Loucy (cell line): ENCODE measurements around the gene AIF1L.

Experiments
- H2AFZ ChIP-seq: fragments of 200-600 bp; sonication (generic); 2 replicates; pipeline ENCODE4 v1.6.0; 2016; ENCODE audit warnings: antibody characterized with exemption, mild to moderate bottlenecking, low read length, moderate library complexity
- H3F3A ChIP-seq: fragments of 200-600 bp; 2 replicates; pipeline ENCODE4 v1.6.0; 2016; ENCODE audit warnings: antibody characterized with exemption, low read depth, mild to moderate bottlenecking
- H3K27me3 ChIP-seq: fragments of 200-600 bp; sonication (generic); 2 replicates; pipeline ENCODE4 v1.6.1; 2014; ENCODE audit warnings: low read length, mild to moderate bottlenecking; ENCODE audit not compliant: insufficient read depth, poor library complexity, severe bottlenecking
- H3K36me3 ChIP-seq: fragments of 200-600 bp; sonication (generic); 2 replicates; pipeline ENCODE4 v1.6.1; 2016; ENCODE audit warnings: low read length; ENCODE audit not compliant: insufficient read depth
- H3K4me1 ChIP-seq: fragments of 200-600 bp; sonication (generic); 2 replicates; pipeline ENCODE4 v1.5.1; 2014; ENCODE audit warnings: low read length, mild to moderate bottlenecking; ENCODE audit not compliant: insufficient read depth, poor library complexity, severe bottlenecking
- H3K4me2 ChIP-seq: fragments of 200-600 bp; sonication (generic); 2 replicates; pipeline ENCODE4 v1.6.0; 2014; ENCODE audit warnings: antibody characterized with exemption, low read length, low read depth, mild to moderate bottlenecking; ENCODE audit not compliant: poor library complexity, severe bottlenecking
- H3K4me3 ChIP-seq: fragments of 200-600 bp; sonication (generic); 2 replicates; pipeline ENCODE4 v1.5.1; 2014; ENCODE audit warnings: low read length, mild to moderate bottlenecking, mixed read lengths; ENCODE audit not compliant: poor library complexity, severe bottlenecking
- H3K79me2 ChIP-seq: fragments of 200-600 bp; sonication (generic); 2 replicates; pipeline ENCODE4 v1.6.1; 2014; ENCODE audit warnings: low read length; ENCODE audit not compliant: insufficient read depth
- H3K9ac ChIP-seq: fragments of 200-600 bp; sonication (generic); 2 replicates; pipeline ENCODE4 v1.6.0; 2014; ENCODE audit warnings: mild to moderate bottlenecking, low read depth, low read length, moderate library complexity; ENCODE audit not compliant: poor library complexity, severe bottlenecking
- H3K9me2 ChIP-seq: fragments of 200-600 bp; sonication (generic); replicated peaks from 2 replicates; pipeline ENCODE4 v1.6.1; 2016; ENCODE audit warnings: low read depth, low read length, mixed read lengths
- H3K9me3 ChIP-seq: fragments of 200-600 bp; sonication (generic); 2 replicates; pipeline ENCODE4 v1.6.1; 2014; ENCODE audit warnings: mild to moderate bottlenecking, antibody characterized with exemption, low read length, low read depth; ENCODE audit not compliant: insufficient read depth
- H4K20me1 ChIP-seq: fragments of 200-600 bp; sonication (generic); 2 replicates; pipeline ENCODE4 v1.6.0; 2014; ENCODE audit warnings: antibody characterized with exemption, low read length, mild to moderate bottlenecking; ENCODE audit not compliant: insufficient read depth, poor library complexity, severe bottlenecking
- CTCF ChIP-seq: fragments of 200-600 bp; sonication (generic); conservative IDR thresholded peaks from 2 replicates; pipeline ENCODE4 v1.5.1; 2014; ENCODE audit warnings: mild to moderate bottlenecking, antibody characterized with exemption, low read length
- EZH2phosphoT487 ChIP-seq: fragments of 200-600 bp; IDR thresholded peaks from 2 replicates; pipeline ENCODE4 v1.6.1; 2018; ENCODE audit warnings: antibody characterized with exemption, mild to moderate bottlenecking, moderate library complexity, borderline replicate concordance

AIF1L gene

GRCh38 chr9:131144201-131144600, 47.9 kb downstream of the AIF1L start:
- Histone ChIP-seq H3K27me3 (no peaks in the 10 kb centered on the region), H3K36me3 (peaks cover 74% of the 10 kb centered on the region; the same call in 1 of the 2 replicates), H3K9ac (no peak overlapping the region), H3F3A (no peaks in the 10 kb centered on the region), H4K20me1 (no peaks in the 10 kb centered on the region), H3K79me2 (no peaks in the 10 kb centered on the region), H2AFZ (no peak overlapping the region), H3K9me3 (no peaks in the 10 kb centered on the region), H3K4me2 (no peak overlapping the region), H3K4me3 (no peak overlapping the region), H3K9me2 (no peaks in the 10 kb centered on the region), H3K4me1 (no peaks in the 10 kb centered on the region)
- no peak for TF ChIP-seq EZH2phosphoT487
- TF ChIP-seq CTCF: no peak

GRCh38 chr9:131145245-131145644, 48.9 kb downstream of the AIF1L start:
- TF ChIP-seq EZH2phosphoT487 (no peak), CTCF (no peak)
- H3K4me2 ChIP-seq: no peak overlapping the region
- H3K9ac ChIP-seq: no peak overlapping the region
- H2AFZ ChIP-seq: no peak overlapping the region
- no peaks in the 10 kb centered on the region for H4K20me1 ChIP-seq
- H3K9me2 ChIP-seq: no peaks in the 10 kb centered on the region
- peaks cover 69% of the 10 kb centered on the region; the same call in 1 of the 2 replicates for H3K36me3 ChIP-seq
- no peaks in the 10 kb centered on the region for H3F3A ChIP-seq
- no peaks in the 10 kb centered on the region for H3K79me2 ChIP-seq
- H3K4me1 ChIP-seq: no peaks in the 10 kb centered on the region
- no peaks in the 10 kb centered on the region for H3K27me3 ChIP-seq
- no peak overlapping the region for H3K4me3 ChIP-seq
- no peaks in the 10 kb centered on the region for H3K9me3 ChIP-seq

GRCh38 chr9:131146186-131146585, 49.9 kb downstream of the AIF1L start:
- Histone ChIP-seq H3K79me2 (no peaks in the 10 kb centered on the region), H3K9me3 (no peaks in the 10 kb centered on the region), H4K20me1 (no peaks in the 10 kb centered on the region), H3K4me1 (no peaks in the 10 kb centered on the region), H3F3A (no peaks in the 10 kb centered on the region), H3K4me2 (no peak overlapping the region), H3K9ac (no peak overlapping the region), H3K27me3 (no peaks in the 10 kb centered on the region), H3K36me3 (peaks cover 71% of the 10 kb centered on the region; the same call in 1 of the 2 replicates), H3K9me2 (no peaks in the 10 kb centered on the region), H3K4me3 (no peak overlapping the region), H2AFZ (no peak overlapping the region)
- TF ChIP-seq EZH2phosphoT487 (no peak), CTCF (no peak)
